Stomach (tissue), 9 donors: ENCODE results near the gene NR2F2. TPM values are rescaled to one million over a fixed set of nuclear protein-coding genes. Genes with fewer than 3 reads are reported as not detected.

Experiments used
- DNase-seq, 2 donors: peaks; one replicate each; pipeline versions ENCODE4 v3.0.0 to v3.0.0-alpha.2; 2013 to 2019
- H3K27ac ChIP-seq, 5 donors: fragments of 200-600 bp in 4 of 5; sonication (generic) in 4 of 5; one replicate each; pipeline ENCODE4 v1.5.1; 2013 to 2019; ENCODE audit warnings: mild to moderate bottlenecking in 1 of 5, moderate library complexity in 1 of 5
- H3K27me3 ChIP-seq, 3 donors: fragments of 200-600 bp; sonication (generic); one replicate each; pipeline ENCODE4 v1.5.1; 2017 to 2019; ENCODE audit warnings: mixed run types in 1 of 3
- H3K36me3 ChIP-seq, 4 donors: fragments of 200-600 bp; sonication (generic); 1 replicate in 3 of 4; 2 replicates in 1 of 4; pipeline ENCODE4 v1.5.1; 2016 to 2019
- H3K4me1 ChIP-seq, 4 donors: fragments of 200-600 bp; sonication (generic); one replicate each; pipeline ENCODE4 v1.5.1; 2016 to 2019
- H3K4me3 ChIP-seq, 4 donors: fragments of 200-600 bp; sonication (generic) in 3 of 4; one replicate each; pipeline ENCODE4 v1.5.1; 2016 to 2019; ENCODE audit warnings: mild to moderate bottlenecking in 1 of 4
- H3K9me3 ChIP-seq, 4 donors: fragments of 200-600 bp; sonication (generic); one replicate each; pipeline ENCODE4 v1.5.1; 2016 to 2019
- EP300 ChIP-seq: sonication (generic); formaldehyde crosslinking; IDR thresholded peaks from one replicate; pipeline ENCODE4 v1.6.1; 2017; ENCODE audit warnings: antibody characterized with exemption
- POLR2A ChIP-seq, 4 donors: fragments of 450-650 bp; IDR thresholded peaks; one replicate each; pipeline ENCODE4 v1.6.1; 2016; ENCODE audit warnings: antibody characterized with exemption in 4 of 4, control low read depth in 2 of 4, mild to moderate bottlenecking in 1 of 4, moderate library complexity in 1 of 4
- POLR2AphosphoS5 ChIP-seq, 3 donors: sonication (generic); formaldehyde crosslinking; IDR thresholded peaks; one replicate each; pipeline ENCODE4 v1.6.1; 2016; ENCODE audit warnings: antibody characterized with exemption in 3 of 3
- WGBS, 5 donors: extraction: QIAGEN DNeasy Blood & Tissue Kit in 3 of 5; methylation state at CpG; one replicate each; pipeline versions ENCODE4 v1.1.5 to v1.1.7; 2013 to 2018; 5-methylcytosine and 5-hydroxymethylcytosine counted together
- intact Hi-C: fragments of 100-400 bp; cut with DNase I; formaldehyde crosslinking; loops from one replicate; pipeline ENCODE4 v1.15.1; 2023; ENCODE audit warnings: low total_unique reads
- polyA plus RNA-seq, 3 donors: library from polyadenylated mRNA; stranded (reverse); fragments of 200-250 nt; gene quantifications; one replicate each; pipeline ENCODE4 v1.2.3, GENCODE V29; 2013
- total RNA-seq, 5 donors: library from RNA; depleted of rRNA; stranded (reverse); fragments of >200 nt; gene quantifications; one replicate each; pipeline versions ENCODE4 v1.1.0 to v1.2.3, GENCODE V29; 2014 to 2016
- TF ChIP-seq, protein P1 (sequence below), 7 experiments: fragments of 450-650 bp in 4 of 7; fragments of 200-600 bp in 3 of 7; sonication (generic) in 3 of 7; IDR thresholded peaks; one replicate each; pipeline ENCODE4 v1.5.1; 2016 to 2019; ENCODE audit warnings: antibody characterized with exemption in 7 of 7, control low read depth in 2 of 7, mild to moderate bottlenecking in 1 of 7
- donor health status: healthy with polysubstance abuse.
- donor health status: Bipolar disorder and iron deficiency.
- donor health status: healthy.

Gene NR2F2
- total and polyA plus RNA-seq, 8 donors = 30.9 to 96.2 (median 43.5) TPM

- H3K4me1 ChIP-seq = peaks cover 0 to 33% (median 9%) of the 10 kb centered on the region in 4 donors
- intact Hi-C loops = no loop called here
- WGBS, 5 donors = 90 to 94% (median 92%) methylated on average over 5 of the region's 5 CpGs
- no peaks in the 10 kb centered on the region for H3K36me3 ChIP-seq
- no peak overlapping the region for H3K4me3 ChIP-seq
- no peak for TF ChIP-seq EP300
- TF ChIP-seq POLR2A (IDR thresholded peaks at IDR 0.05) = no peak
- TF ChIP-seq POLR2AphosphoS5 (IDR thresholded peaks at IDR 0.05) = no peak
- TF ChIP-seq, protein P1, sequence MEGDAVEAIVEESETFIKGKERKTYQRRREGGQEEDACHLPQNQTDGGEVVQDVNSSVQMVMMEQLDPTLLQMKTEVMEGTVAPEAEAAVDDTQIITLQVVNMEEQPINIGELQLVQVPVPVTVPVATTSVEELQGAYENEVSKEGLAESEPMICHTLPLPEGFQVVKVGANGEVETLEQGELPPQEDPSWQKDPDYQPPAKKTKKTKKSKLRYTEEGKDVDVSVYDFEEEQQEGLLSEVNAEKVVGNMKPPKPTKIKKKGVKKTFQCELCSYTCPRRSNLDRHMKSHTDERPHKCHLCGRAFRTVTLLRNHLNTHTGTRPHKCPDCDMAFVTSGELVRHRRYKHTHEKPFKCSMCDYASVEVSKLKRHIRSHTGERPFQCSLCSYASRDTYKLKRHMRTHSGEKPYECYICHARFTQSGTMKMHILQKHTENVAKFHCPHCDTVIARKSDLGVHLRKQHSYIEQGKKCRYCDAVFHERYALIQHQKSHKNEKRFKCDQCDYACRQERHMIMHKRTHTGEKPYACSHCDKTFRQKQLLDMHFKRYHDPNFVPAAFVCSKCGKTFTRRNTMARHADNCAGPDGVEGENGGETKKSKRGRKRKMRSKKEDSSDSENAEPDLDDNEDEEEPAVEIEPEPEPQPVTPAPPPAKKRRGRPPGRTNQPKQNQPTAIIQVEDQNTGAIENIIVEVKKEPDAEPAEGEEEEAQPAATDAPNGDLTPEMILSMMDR (IDR thresholded peaks at IDR 0.05) = no peak
- no peak overlapping the region for H3K27ac ChIP-seq
- H3K9me3 ChIP-seq = no peaks in the 10 kb centered on the region
- no peaks in the 10 kb centered on the region for H3K27me3 ChIP-seq
- no peak for DNase-seq
Observed at GRCh38 chr15:96311956-96312294, 18.6 kb upstream of the NR2F2 start.

GRCh38 chr15:96312641-96313335, 17.7 kb upstream of the NR2F2 start:
- intact Hi-C loops = no loop called here
- TF ChIP-seq POLR2A (IDR thresholded peaks at IDR 0.05) (no peak), POLR2AphosphoS5 (IDR thresholded peaks at IDR 0.05) (no peak), EP300 (no peak)
- TF ChIP-seq, protein P1 (IDR thresholded peaks at IDR 0.05) = no peak
- no peaks in the 10 kb centered on the region for H3K36me3 ChIP-seq
- H3K27ac ChIP-seq = no peak overlapping the region
- no peak overlapping the region for H3K4me3 ChIP-seq
- H3K27me3 ChIP-seq = no peaks in the 10 kb centered on the region
- DNase-seq = no peak
- H3K4me1 ChIP-seq = peaks cover 0 to 31% (median 13%) of the 10 kb centered on the region in 4 donors
- 66 to 79% (median 70%) methylated on average over 4 of the region's 4 CpGs for WGBS, 5 donors
- no peaks in the 10 kb centered on the region for H3K9me3 ChIP-seq

DNA sequence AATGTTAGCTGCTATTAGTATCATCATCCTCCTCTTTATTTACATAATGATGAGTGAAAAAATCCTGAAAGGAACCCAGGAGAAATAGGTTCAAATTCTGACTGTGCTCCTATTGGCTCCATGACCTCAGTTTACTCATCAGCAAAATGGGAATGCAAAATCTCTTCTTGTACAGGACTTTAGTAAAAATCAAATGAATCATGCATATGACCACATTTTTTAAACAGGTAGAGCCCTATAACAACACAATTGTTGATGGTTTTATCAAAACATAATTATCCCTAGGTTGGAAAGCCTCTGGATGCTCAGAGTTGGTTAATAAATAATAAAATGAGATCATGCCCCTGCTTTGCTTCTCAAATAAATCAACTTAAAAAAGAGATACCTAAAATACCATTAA, 16.0 kb upstream of the NR2F2 start:
- no peaks in the 10 kb centered on the region for H3K36me3 ChIP-seq
- peaks cover 0 to 36% (median 14%) of the 10 kb centered on the region in 4 donors for H3K4me1 ChIP-seq
- no peak overlapping the region for H3K27ac ChIP-seq
- H3K4me3 ChIP-seq = no peak overlapping the region
- H3K27me3 ChIP-seq = no peaks in the 10 kb centered on the region
- no peaks in the 10 kb centered on the region for H3K9me3 ChIP-seq
- intact Hi-C loops = no loop called here
- no peak for DNase-seq
- TF ChIP-seq POLR2A (IDR thresholded peaks at IDR 0.05) (no peak), POLR2AphosphoS5 (IDR thresholded peaks at IDR 0.05) (no peak), EP300 (no peak)
- TF ChIP-seq, protein P1 (IDR thresholded peaks at IDR 0.05) = no peak

GRCh38 chr15:96314963-96315362, 15.5 kb upstream of the NR2F2 start:
- Histone ChIP-seq H3K27ac (peak overlapping the region in 1 of 5 donors; percentile 5), H3K36me3 (no peaks in the 10 kb centered on the region), H3K9me3 (no peaks in the 10 kb centered on the region), H3K4me1 (peaks cover 0 to 41% (median 16%) of the 10 kb centered on the region in 4 donors), H3K4me3 (no peak overlapping the region), H3K27me3 (no peaks in the 10 kb centered on the region)
- TF ChIP-seq POLR2A (IDR thresholded peaks at IDR 0.05) (no peak), POLR2AphosphoS5 (IDR thresholded peaks at IDR 0.05) (no peak), EP300 (no peak)
- TF ChIP-seq, protein P1 (IDR thresholded peaks at IDR 0.05) = no peak
- 55 to 78% (median 71%) methylated on average over 1 of the region's 1 CpG for WGBS, 5 donors
- no peak for DNase-seq
- intact Hi-C loops = no loop called here
